HuH-7.5 (cell line): ENCODE results near the gene DNAJC1.
"Not testable (repeated sequence)": the region's sequence is repeated elsewhere in the genome, so short reads cannot be mapped to it uniquely, and the experiment has no call there.

Experiments used
- DNase-seq: peaks from one replicate; pipeline ENCODE4 v3.0.0; 2011; ENCODE audit warnings: low spot score

Gene DNAJC1

DNA sequence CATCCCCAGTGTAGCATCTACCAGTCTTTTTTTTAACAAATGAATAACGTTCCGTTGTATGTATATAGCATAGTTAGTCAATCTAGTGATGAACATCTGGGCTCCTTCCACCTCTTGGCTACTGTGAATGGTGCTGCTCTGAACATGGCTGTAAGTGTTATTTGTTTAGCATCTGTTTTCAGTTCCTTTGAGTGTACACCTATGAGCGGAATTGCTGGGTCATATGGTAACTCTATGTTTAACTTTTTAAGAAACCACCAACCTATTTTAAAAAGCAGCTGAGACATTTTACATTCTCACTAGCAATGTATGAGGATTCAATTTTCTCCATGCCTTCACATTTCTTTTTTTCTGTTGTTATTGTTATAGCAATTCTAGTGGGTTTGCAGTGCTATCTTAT, 178.2 kb downstream of the DNAJC1 start:
- DNase-seq: no peak

GRCh38 chr10:21824409-21824808, 179.1 kb downstream of the DNAJC1 start:
- no peak for DNase-seq

GRCh38 chr10:21823617-21824016, 179.9 kb downstream of the DNAJC1 start:
- DNase-seq: no peak

DNA sequence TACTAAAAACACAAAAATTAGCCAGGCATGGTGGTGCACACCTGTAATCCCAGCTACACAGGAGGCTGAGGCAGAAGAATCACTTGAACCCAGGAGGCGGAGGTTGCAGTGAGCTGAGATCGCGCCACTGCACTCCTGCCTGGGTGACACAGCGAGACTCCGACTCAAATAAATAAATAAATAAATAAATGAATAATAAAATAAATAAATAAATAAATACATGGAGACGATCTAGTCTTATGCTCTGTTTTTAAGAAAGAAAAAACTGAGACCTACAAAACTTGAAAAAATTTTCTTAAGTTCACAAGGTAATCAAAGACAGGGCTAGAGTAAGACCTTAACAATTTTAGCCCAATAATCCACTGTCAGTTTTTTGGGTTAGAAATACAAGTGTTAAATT, 181.3 kb downstream of the DNAJC1 start:
- not testable (repeated sequence) for DNase-seq

DNA sequence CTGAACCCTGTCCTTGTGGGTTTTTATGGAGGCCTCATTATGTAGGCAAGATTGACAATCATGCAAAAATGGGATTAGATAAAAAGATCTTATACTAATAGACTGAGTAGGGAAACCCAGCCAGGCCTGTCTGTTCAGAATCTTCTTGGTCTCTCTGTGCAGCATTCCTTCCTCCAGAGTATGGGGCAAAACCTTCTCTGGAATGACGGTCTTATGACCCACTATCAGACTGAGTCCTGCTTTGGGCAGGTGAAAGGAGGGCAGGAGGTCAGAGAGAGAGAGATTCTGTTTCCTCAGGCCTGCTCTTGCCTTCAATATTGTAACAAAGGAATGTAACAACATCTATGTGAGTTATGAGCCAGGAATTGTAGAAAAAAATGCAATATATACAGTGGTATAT, 182.6 kb downstream of the DNAJC1 start:
- no peak for DNase-seq

GRCh38 chr10:21818416-21818815, 185.1 kb downstream of the DNAJC1 start:
- DNase-seq: not testable (repeated sequence)

DNA sequence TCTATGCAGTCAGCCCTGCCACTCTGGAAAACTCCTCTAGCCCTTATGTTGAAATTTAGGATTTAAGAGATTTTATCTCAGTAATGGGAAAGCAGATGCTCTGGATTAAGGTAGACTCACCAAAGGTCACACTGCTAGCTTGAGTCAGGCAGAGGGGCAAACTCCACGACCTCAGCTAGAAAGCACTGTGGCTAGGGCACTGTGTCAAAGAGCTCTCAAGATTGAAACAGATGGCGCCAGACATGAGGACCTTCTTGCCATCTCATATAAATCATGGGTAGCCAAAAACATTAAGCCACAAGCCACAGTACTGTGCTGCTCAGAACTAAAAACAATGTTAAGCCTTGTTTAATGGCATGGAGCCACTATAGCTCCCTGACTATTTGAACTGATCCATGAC, 188.7 kb downstream of the DNAJC1 start:
- DNase-seq: no peak

GRCh38 chr10:21813946-21814345, 189.6 kb downstream of the DNAJC1 start:
- DNase-seq: no peak

GRCh38 chr10:21811245-21811585, 192.3 kb downstream of the DNAJC1 start:
- no peak for DNase-seq

DNA sequence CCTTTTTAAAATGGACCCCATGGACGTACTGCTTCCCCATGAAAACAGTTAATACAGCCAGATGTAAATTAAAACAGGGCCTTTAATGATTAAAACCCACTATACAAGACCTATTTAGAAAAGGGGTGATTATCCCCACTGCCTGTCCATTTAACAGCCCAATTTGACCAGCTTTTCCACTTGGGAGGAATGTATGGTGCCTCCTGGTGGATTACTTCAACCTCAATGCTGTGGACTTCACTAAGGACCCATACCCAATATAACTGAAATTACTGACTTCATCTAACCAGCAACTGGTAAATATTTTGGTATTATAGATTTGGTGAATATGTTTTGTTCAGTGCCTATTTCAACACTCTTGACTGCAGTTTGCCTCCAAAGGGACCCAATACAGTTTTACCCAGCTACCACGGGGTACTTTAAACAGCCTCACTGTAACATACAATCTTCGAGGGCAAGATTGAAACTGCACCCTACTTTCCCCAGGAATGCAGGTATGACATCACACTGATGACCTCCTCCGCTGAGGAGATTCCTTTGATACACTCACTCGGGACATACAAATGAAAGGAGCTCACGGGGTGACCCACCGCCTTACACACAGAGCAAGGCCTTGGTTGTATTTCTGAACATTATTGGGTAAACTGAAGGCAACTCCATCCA, 192.8 kb downstream of the DNAJC1 start:
- DNase-seq: no peak

DNA sequence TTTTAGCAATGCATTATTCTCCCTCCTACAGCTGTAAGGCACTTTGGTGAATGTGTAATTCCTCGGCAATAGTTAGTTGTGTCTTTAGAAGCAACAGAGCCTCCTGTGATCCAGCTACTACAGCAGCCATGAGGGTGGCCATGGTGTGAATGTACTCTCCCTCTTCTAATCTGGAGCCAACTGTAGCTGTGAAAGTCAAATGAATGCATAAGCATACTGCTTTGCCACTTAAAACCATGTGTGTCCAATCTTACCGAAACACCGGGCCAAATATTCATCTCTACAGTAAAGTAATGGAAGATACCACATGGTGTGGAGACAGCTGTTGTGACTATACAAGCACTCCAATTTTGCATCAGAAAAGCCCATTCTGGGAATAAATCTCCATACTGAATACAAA, 195.0 kb downstream of the DNAJC1 start:
- no peak for DNase-seq

GRCh38 chr10:21807180-21807579, 196.3 kb downstream of the DNAJC1 start:
- no peak for DNase-seq

- no peak for DNase-seq
Observed at GRCh38 chr10:21803374-21803773, 200.2 kb downstream of the DNAJC1 start.

GRCh38 chr10:21801609-21802008, 201.9 kb downstream of the DNAJC1 start:
- no peak for DNase-seq

DNA sequence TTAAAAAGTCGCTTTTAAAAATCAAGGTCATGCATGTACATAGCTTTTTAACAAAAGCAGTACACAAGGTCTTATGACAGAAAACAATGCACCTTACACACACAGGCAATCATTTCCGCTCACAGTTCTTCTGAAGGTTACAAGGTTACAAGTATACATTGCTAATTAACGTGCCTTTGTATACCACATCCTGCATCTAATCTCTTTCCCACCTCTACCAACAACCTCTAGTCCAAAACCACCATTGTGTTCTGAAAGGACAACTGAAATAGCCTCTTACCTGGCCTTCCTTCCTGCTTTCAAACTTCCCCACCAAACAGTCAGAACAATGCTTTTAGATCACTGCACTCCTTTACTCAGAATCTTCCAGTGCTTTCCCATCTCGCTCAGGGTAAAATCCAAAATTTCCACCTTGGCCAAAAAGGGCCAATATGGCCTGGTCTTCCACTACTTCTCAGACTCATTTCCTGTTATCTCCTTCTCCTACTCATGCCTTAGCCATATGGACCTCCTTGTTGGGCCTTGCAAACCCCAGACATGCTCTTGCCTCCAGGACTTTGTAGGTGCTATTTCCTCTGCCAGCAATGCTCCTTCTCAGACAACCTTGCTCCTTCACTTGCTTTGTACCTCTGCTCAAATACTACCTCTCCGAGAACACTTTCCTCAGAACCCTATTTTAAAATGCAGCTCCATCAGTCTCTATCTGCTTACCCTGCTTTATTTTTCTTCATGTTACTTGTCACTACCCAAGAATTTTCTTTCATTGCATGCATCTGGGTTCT, 205.4 kb downstream of the DNAJC1 start:
- no peak for DNase-seq

GRCh38 chr10:21797533-21797932, 206.0 kb downstream of the DNAJC1 start:
- DNase-seq: no peak

- DNase-seq: no peak
Observed at GRCh38 chr10:21791276-21791675, 212.3 kb downstream of the DNAJC1 start.

DNA sequence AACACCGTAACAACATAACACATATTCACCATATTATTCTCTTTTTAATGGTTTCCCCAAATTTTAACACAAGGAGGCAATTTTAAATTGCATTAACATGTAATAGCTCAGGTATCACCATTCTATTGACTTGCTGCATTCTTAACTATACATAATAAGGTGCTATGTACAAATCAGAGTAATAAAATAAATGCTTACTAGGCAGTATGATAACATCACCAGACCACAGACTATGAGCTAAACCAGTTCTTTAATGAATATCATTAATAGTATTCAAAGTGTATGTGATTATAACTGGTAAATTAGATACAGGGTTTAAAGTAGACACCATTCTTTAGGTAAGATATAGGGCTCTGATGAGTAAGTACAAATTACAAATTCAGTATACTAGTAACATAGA, 226.6 kb downstream of the DNAJC1 start:
- DNase-seq: no peak

GRCh38 chr10:21771219-21771618, 232.3 kb downstream of the DNAJC1 start:
- no peak for DNase-seq

DNA sequence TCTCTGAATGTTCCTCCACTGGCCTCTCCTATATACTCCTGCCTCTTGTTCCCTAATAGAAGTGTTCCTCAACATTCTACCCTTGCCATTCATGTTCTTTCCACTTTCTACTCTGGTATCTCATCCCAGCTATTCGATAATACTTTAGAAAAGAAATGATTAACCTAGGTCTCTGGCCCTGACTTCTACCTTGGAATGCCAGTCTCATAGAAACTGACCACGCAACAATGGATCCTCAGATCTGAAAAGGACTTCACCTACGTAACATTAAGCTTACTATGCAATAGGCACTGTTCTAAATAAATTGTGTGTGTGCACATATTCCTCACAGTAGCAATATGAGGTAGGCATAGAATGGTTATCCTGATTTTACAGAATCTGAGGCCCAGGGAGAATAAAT, 234.5 kb downstream of the DNAJC1 start:
- DNase-seq: no peak

GRCh38 chr10:21764466-21765189, 238.9 kb downstream of the DNAJC1 start:
- DNase-seq: no peak

DNA sequence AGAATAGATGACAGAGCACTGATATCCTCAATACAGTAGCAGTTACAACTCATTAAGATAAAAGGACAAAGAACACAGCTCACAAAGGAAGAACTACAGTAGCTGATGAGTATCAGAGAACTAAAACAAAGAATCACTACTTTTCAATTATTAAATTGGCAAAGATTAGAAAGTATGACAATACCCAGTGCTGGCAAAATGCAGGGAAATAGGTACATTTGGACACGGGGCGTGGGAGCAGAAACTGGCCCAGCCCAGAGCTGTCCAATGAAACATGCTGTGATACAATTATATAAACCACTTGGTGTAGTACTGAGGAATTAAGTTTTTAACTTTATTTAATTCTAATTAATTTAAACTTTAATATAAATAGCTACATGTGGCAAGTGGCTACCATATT, 243.2 kb downstream of the DNAJC1 start:
- DNase-seq: no peak

DNA sequence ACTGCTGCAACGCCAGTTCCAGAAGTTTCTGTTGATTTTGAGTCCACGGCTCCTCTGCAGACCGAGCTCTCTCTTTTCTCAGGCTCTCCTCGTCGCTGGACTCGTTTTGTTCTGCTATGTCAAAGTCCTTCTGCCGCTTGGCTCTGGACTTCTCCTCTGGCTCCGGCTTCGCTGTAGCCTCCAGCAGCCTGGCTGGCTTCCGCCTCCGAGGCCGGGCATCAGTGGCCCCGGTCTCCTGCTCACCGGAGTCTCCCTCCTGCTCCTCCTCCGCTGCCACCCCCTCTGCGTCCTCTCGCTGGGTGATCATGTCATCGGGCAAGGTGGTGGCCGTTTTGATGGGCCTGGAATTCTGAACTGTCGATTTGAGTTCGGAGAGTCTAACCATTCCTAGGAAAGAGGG, 244.3 kb downstream of the DNAJC1 start:
- no peak for DNase-seq
